Measurements from ENCODE around the gene CCNB2. TPM values are rescaled to one million over a fixed set of nuclear protein-coding genes. Genes with fewer than 3 reads are reported as not detected.
"Not testable (repeated sequence)": the region's sequence is repeated elsewhere in the genome, so short reads cannot be mapped to it uniquely, and the experiment has no call there.

The CCNB2 gene
- total RNA-seq, 1 experiment from 2014 or later, result 89.4 TPM

DNA sequence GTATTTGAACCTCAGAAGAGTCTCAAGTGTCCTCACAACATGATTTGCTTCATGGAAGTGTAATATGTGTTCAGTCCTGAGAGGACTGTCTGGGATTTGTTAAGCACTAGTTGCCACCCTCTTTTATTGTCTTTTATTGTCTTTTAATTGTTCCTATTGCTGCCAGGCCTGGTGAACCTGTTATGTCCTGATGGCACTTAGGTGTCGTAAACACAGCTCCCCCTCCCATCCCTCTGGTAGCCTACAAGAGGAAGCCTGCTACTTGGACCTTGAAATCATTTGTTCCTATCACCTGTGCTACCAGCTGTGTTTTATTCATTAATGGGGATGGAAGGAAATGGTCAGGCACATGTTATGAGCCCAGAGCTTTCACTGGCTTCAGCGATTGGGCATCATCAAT is 19.3 kb downstream of the CCNB2 start:
- no peak for DNase-seq
- peaks cover 84% of the 10 kb centered on the region for H3K36me3 ChIP-seq
- H3K9me3 ChIP-seq, result peaks cover 22% of the 10 kb centered on the region
- H3K4me3 ChIP-seq, result no peak overlapping the region
- no peaks in the 10 kb centered on the region for H3K27me3 ChIP-seq

DNA sequence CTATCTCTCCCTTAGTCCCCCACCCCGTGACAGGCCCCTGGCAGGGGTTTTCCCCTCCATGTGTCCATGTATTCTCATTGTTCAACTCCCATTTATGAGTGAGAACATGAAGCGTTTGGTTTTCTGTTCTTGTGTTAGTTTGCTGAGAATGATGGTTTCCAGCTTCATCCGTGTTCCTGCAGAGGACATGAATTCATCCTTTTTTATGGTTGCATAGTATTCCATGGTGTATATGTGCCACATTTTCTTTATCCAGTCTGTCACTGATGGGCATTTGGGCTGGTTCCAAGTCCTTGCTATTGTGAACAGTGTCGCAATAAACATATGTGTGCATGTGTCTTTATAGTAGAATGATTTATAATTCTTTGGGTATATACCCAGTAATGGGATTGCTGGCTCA is 20.7 kb downstream of the CCNB2 start:
- DNase-seq, H3K27me3 ChIP-seq, H3K4me3 ChIP-seq: not testable (repeated sequence)
- H3K9me3 ChIP-seq, result peaks cover 32% of the 10 kb centered on the region
- H3K36me3 ChIP-seq, result peaks cover 88% of the 10 kb centered on the region

DNA sequence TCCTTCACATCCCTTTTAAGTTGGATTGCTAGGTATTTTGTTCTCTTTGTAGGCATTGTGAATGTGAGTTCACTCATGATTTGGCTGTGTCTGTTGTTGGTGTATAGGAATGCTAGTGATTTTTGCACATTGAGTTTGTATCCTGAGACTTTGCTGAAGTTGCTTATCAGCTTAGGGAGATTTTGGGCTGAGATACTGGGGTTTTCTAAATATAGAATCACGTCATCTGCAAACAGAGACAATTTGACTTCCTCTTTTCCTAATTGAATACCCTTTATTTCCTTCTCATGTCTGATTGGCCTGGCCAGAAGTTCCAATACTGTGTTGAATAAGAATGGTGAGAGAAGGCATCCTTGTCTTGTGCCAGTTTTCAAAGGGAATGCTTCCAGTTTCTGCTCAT is 22.3 kb downstream of the CCNB2 start:
- not testable (repeated sequence) for H3K4me3 ChIP-seq, DNase-seq, H3K27me3 ChIP-seq
- Histone ChIP-seq H3K9me3 (peaks cover 32% of the 10 kb centered on the region), H3K36me3 (peaks cover 95% of the 10 kb centered on the region)

DNA sequence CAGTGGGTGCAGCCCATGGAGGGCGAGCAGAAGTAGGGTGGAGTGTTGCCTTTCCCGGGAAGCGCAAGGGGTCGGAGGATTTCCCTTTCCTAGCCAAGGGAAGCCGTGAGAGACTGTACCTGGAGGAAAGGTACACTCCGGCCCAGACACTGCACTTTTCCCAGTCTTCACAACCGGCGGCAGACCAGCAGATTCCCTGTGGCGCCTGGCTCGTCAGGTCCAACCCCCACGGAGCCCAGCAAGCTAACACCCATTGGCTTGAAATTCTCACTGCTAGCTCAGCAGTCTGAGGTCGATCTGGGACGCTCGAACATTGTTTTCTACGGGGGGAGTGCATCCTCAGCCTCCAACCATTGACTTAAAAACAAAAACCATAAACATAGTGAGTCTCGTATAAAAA is 26.5 kb downstream of the CCNB2 start:
- no peak overlapping the region for H3K4me3 ChIP-seq
- peaks cover 94% of the 10 kb centered on the region for H3K36me3 ChIP-seq
- no peaks in the 10 kb centered on the region for H3K27me3 ChIP-seq
- peaks cover 26% of the 10 kb centered on the region for H3K9me3 ChIP-seq
- no peak for DNase-seq

- H3K9me3 ChIP-seq, result peaks cover 19% of the 10 kb centered on the region
- no peak overlapping the region for H3K4me3 ChIP-seq
- no peak for DNase-seq
- H3K27me3 ChIP-seq, result no peaks in the 10 kb centered on the region
- H3K36me3 ChIP-seq, result peaks cover 94% of the 10 kb centered on the region
These were observed 27.1 kb downstream of the CCNB2 start for GRCh38 chr15:59131969-59132562.

- H3K36me3 ChIP-seq, result peaks cover 93% of the 10 kb centered on the region
- peaks cover 11% of the 10 kb centered on the region for H3K9me3 ChIP-seq
- H3K4me3 ChIP-seq, result no peak overlapping the region
- DNase-seq, result no peak
- H3K27me3 ChIP-seq, result no peaks in the 10 kb centered on the region
These were observed 29.0 kb downstream of the CCNB2 start for GRCh38 chr15:59133929-59134427.

DNA sequence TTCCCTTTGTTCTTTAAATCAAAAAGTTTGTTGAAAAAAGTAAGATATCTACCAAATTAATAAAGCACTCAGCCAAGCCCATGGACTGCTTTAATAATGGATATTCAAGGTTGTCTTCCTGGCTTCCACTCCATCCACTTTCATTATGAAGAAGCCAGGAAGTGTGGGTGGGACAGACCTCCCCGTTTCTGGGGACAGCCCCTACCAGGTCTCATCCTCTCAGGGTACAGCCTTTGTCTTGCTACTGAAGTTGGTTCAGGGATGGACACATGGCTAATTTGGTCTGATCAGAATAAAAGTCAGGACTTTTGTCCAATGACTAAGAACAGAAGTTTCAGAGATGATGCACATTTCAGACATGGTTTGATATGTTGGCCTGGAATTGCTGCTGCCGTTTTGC is 32.6 kb downstream of the CCNB2 start:
- H3K36me3 ChIP-seq, result peaks cover 71% of the 10 kb centered on the region

DNA sequence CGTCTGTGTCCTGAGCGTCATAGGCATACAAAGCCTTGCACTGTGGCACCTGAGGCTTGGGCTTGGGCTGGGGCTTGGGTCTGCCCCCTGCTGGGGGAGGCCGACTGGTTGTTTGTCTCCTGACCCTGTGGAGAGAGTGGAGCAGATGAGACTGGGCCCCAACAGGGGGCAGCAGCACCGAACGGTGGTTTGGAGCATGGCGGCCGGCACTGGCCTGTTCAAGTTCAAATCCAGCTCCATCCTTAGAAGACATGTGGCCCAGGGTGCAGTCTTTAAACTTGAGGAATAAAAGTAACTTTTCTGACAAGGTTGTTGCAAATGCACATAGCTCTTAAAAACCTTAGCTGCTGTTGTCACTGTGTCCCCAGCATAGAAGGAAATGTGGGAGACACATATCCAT is 33.3 kb downstream of the CCNB2 start:
- Histone ChIP-seq H3K27me3 (no peaks in the 10 kb centered on the region), H3K4me3 (no peak overlapping the region), H3K9me3 (no peaks in the 10 kb centered on the region), H3K36me3 (peaks cover 65% of the 10 kb centered on the region)
- peak; percentile 45 for DNase-seq

More for the DNA sequence above, 32.6 kb downstream of the CCNB2 start:
- Histone ChIP-seq H3K9me3 (no peaks in the 10 kb centered on the region), H3K27me3 (no peaks in the 10 kb centered on the region), H3K4me3 (no peak overlapping the region)
- DNase-seq, result no peak

GRCh38 chr15:59140422-59141226 is 35.7 kb downstream of the CCNB2 start:
- Histone ChIP-seq H3K4me3 (no peak overlapping the region), H3K27me3 (no peaks in the 10 kb centered on the region), H3K36me3 (peaks cover 57% of the 10 kb centered on the region), H3K9me3 (no peaks in the 10 kb centered on the region)
- no peak for DNase-seq

GRCh38 chr15:59143281-59143680 is 38.3 kb downstream of the CCNB2 start:
- peaks cover 39% of the 10 kb centered on the region for H3K36me3 ChIP-seq
- no peak overlapping the region for H3K4me3 ChIP-seq
- no peaks in the 10 kb centered on the region for H3K27me3 ChIP-seq
- H3K9me3 ChIP-seq, result no peaks in the 10 kb centered on the region
- no peak for DNase-seq

DNA sequence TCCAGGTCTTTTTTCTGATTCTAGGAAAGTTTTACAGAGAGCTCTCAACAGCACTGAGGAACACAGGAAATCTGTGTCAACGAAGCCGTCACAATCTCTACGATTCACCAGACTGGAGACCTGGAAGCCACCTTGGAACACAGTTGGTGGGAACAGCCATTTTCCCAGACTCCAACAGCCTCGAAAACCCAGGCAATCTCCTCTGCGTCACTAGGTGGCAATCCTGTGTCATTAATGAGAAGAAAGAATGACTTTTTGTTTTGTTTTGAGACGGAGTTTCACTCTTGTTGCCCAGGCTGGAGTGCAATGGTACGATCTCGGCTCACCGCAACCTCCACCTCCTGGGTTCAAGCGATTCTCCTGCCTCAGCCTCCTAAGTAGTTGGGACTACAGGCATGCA is 39.6 kb downstream of the CCNB2 start:
- H3K9me3 ChIP-seq, DNase-seq, H3K4me3 ChIP-seq, H3K27me3 ChIP-seq: not testable (repeated sequence)
- H3K36me3 ChIP-seq, result peaks cover 33% of the 10 kb centered on the region

GRCh38 chr15:59147666-59148065 is 42.7 kb downstream of the CCNB2 start:
- peaks cover 39% of the 10 kb centered on the region for H3K36me3 ChIP-seq
- no peak for DNase-seq
- no peaks in the 10 kb centered on the region for H3K27me3 ChIP-seq
- no peaks in the 10 kb centered on the region for H3K9me3 ChIP-seq
- no peak overlapping the region for H3K4me3 ChIP-seq

- H3K4me3 ChIP-seq, result no peak overlapping the region
- H3K36me3 ChIP-seq, result peaks cover 44% of the 10 kb centered on the region
- H3K9me3 ChIP-seq, result no peaks in the 10 kb centered on the region
- peak; percentile 46 for DNase-seq
- H3K27me3 ChIP-seq, result no peaks in the 10 kb centered on the region
These were observed 43.3 kb downstream of the CCNB2 start for GRCh38 chr15:59148153-59148833.

- Histone ChIP-seq H3K36me3 (peaks cover 39% of the 10 kb centered on the region), H3K4me3 (no peak overlapping the region), H3K27me3 (no peaks in the 10 kb centered on the region), H3K9me3 (no peaks in the 10 kb centered on the region)
- no peak for DNase-seq
These were observed 45.2 kb downstream of the CCNB2 start for GRCh38 chr15:59150185-59150584.

DNA sequence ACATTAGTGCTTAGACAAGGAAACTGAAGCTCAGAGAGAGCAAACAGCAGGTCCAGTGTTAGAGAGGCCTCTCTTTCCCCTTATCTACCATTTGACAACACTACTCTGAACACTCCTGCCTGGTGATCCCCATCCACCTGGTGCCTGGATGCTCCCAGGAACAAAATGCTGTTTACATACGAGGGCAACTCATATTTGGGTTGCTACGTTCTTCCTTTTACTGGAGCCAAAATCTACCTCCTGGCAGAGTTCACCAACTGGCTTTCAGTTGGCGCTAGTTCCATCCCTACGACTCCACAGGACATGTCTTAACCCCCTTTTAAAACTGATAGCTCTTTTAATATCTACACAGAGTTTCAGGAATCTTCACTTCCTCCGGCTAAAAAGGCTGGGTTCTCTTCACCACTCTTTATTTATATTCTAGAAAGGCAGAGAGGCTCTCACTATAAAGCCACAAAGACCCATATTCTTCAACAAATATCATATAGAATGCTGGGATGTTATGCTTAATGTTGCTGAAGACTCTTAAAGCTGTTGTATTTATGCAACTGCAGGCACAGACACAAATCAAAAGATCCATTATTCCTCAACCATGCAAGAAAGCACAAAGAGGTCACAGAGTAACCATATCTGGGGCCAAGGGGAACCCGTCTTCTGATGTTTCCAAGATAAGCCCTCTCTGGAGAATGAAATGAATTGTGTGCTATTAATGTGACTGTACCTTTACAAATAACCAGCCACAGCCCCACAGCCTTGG is 47.9 kb downstream of the CCNB2 start:
- no peak for DNase-seq
- H3K4me3 ChIP-seq, result no peak overlapping the region
- no peaks in the 10 kb centered on the region for H3K9me3 ChIP-seq
- H3K36me3 ChIP-seq, result peaks cover 48% of the 10 kb centered on the region
- H3K27me3 ChIP-seq, result no peaks in the 10 kb centered on the region

- no peaks in the 10 kb centered on the region for H3K27me3 ChIP-seq
- H3K9me3 ChIP-seq, result no peaks in the 10 kb centered on the region
- H3K4me3 ChIP-seq, result no peak overlapping the region
- peaks cover 54% of the 10 kb centered on the region for H3K36me3 ChIP-seq
- DNase-seq, result no peak
These were observed 48.5 kb downstream of the CCNB2 start for GRCh38 chr15:59153466-59153865.

DNA sequence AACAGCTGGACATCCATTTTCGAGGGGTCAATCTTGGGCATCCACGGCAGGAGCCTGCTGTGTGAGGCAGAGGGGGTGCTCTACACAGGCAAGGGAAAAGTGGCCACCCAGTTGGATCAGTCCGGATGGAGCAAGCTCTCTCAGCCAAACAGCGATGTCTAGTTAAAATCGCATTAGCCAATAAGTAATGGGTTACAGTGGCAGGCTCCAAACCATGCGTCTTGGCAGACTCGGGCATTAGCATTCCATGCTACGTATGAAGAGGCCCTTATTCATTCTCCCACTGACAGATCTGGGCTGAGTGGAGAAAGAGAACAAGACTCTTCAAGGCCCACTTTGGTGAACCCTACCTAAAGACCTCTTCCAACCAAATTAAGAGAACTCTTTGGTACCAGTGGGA is 49.3 kb downstream of the CCNB2 start:
- peak; percentile 24 for DNase-seq
- Histone ChIP-seq H3K9me3 (no peaks in the 10 kb centered on the region), H3K4me3 (no peak overlapping the region), H3K36me3 (peaks cover 54% of the 10 kb centered on the region), H3K27me3 (no peaks in the 10 kb centered on the region)

Measured in MG63 (cell line).